ENCODE data around the gene NT5DC3.
"Not testable (repeated sequence)": the region's sequence is repeated elsewhere in the genome, so short reads cannot be mapped to it uniquely, and the experiment has no call there.

NT5DC3 gene

GRCh38 chr12:103857164-103857563 lies 16.1 kb upstream of the NT5DC3 start:
- in situ Hi-C loops (cut with MboI; ENCODE audit: low sequenced_read_pairs), result no loop called here

GRCh38 chr12:103855896-103856657 lies 15.0 kb upstream of the NT5DC3 start:
- in situ Hi-C loops (cut with MboI; ENCODE audit: low sequenced_read_pairs), result no loop called here

GRCh38 chr12:103855036-103855712 lies 14.1 kb upstream of the NT5DC3 start:
- in situ Hi-C loops (cut with MboI; ENCODE audit: low sequenced_read_pairs), result no loop called here

GRCh38 chr12:103854372-103854973 lies 13.4 kb upstream of the NT5DC3 start:
- in situ Hi-C loops (cut with MboI; ENCODE audit: low sequenced_read_pairs), result no loop called here

- in situ Hi-C loops (cut with MboI; ENCODE audit: low sequenced_read_pairs), result no loop called here
Measured at GRCh38 chr12:103852498-103852997, 11.5 kb upstream of the NT5DC3 start.

GRCh38 chr12:103851127-103851526 lies 10.1 kb upstream of the NT5DC3 start:
- in situ Hi-C loops (cut with MboI; ENCODE audit: low sequenced_read_pairs), result no loop called here

- in situ Hi-C loops (cut with MboI; ENCODE audit: low sequenced_read_pairs), result no loop called here
Measured at GRCh38 chr12:103850429-103850828, 9.4 kb upstream of the NT5DC3 start.

GRCh38 chr12:103848917-103849491 lies 8.0 kb upstream of the NT5DC3 start:
- in situ Hi-C loops (cut with MboI; ENCODE audit: low sequenced_read_pairs), result no loop called here

GRCh38 chr12:103848143-103848542 lies 7.1 kb upstream of the NT5DC3 start:
- in situ Hi-C loops (cut with MboI; ENCODE audit: low sequenced_read_pairs), result no loop called here

GRCh38 chr12:103846415-103846814 lies 5.4 kb upstream of the NT5DC3 start:
- in situ Hi-C loops (cut with MboI; ENCODE audit: low sequenced_read_pairs), result no loop called here

GRCh38 chr12:103844305-103844704 lies 3.3 kb upstream of the NT5DC3 start:
- in situ Hi-C loops (cut with MboI; ENCODE audit: low sequenced_read_pairs), result no loop called here

GRCh38 chr12:103841690-103842584 lies 903 bp upstream of the NT5DC3 start:
- in situ Hi-C loops (cut with MboI; ENCODE audit: low sequenced_read_pairs), result no loop called here

GRCh38 chr12:103840462-103840875 lies 565 bp downstream of the NT5DC3 start:
- in situ Hi-C loops (cut with MboI; ENCODE audit: low sequenced_read_pairs), result no loop called here

- in situ Hi-C loops (cut with MboI; ENCODE audit: low sequenced_read_pairs), result no loop called here
Measured at GRCh38 chr12:103839609-103840461, 1.2 kb downstream of the NT5DC3 start.

- in situ Hi-C loops (cut with MboI; ENCODE audit: low sequenced_read_pairs), result no loop called here
Measured at GRCh38 chr12:103839103-103839502, 1.9 kb downstream of the NT5DC3 start.

GRCh38 chr12:103838254-103838914 lies 2.6 kb downstream of the NT5DC3 start:
- in situ Hi-C loops (cut with MboI; ENCODE audit: low sequenced_read_pairs), result no loop called here

- in situ Hi-C loops (cut with MboI; ENCODE audit: low sequenced_read_pairs), result no loop called here
Measured at GRCh38 chr12:103836345-103836744, 4.7 kb downstream of the NT5DC3 start.

- in situ Hi-C loops (cut with MboI; ENCODE audit: low sequenced_read_pairs), result not testable (repeated sequence)
Measured at GRCh38 chr12:103835747-103836335, 5.2 kb downstream of the NT5DC3 start.

GRCh38 chr12:103834942-103835341 lies 6.1 kb downstream of the NT5DC3 start:
- in situ Hi-C loops (cut with MboI; ENCODE audit: low sequenced_read_pairs), result no loop called here

All from HL-60/S4 treated with phorbol 12-myristate 13-acetate at 8.2 ng/mL for 4 days and 3 days (cell line).